ENCODE data around the gene C17orf58. TPM values are rescaled to one million over a fixed set of nuclear protein-coding genes. Genes with fewer than 3 reads are reported as not detected.

C17orf58 gene
- total and polyA plus RNA-seq, 2 of the 4 experiments (the other 2 are of a cell fraction), result 7.2 to 10.2 TPM

DNA sequence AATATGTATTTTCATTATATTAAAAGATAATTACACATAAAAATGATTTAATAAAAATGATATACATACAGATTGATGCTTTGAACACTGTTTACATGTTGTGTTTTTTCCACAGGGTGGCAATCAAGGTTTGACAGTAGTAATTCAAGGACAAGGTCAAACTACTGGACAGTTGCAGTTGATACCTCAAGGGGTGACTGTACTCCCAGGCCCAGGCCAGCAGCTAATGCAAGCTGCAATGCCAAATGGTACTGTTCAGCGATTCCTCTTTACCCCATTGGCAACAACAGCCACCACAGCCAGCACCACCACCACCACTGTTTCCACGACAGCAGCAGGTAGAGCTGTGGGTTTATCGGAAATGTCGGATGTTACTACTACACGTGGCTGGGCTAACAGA is 52.2 kb downstream of the C17orf58 start:
- ChIA-PET CTCF (interaction anchor here (1.2 kb wide), 1 partner anchor 12 kb away, joined by 3 read pairs; no protein-coding TSS in a partner anchor), POLR2A (ENCODE audit: unreplicated experiment) (no interaction called here)
- no CpG with 5 or more reads among the region's 5 CpGs for WGBS, 2 experiments (ENCODE audit: extremely low coverage in 2 of 2, insufficient read length in 1 of 2)
- Histone ChIP-seq H3K4ac (ENCODE audit: low read depth, low read length) (no peak overlapping the region), H3K14ac (replicated peaks; ENCODE audit: low read depth, low read length) (no peak overlapping the region), H4K91ac (ENCODE audit: insufficient read depth, low read depth, low read length) (no peak overlapping the region), H3K36me3 (ENCODE audit: control insufficient read depth, insufficient read depth, low read length) (peaks cover 55% of the 10 kb centered on the region), H3K9ac (ENCODE audit: low read depth, low read length) (no peak overlapping the region), H3K56ac (ENCODE audit: extremely low read depth, insufficient read depth, low read length) (no peak overlapping the region), H3K27ac (ENCODE audit: insufficient read depth, low read length) (no peak overlapping the region), H3K4me2 (ENCODE audit: low read depth, low read length) (no peak overlapping the region), H2AFZ (replicated peaks; ENCODE audit: low read length, poor library complexity) (no peak overlapping the region), H4K8ac (ENCODE audit: low read depth in 2 of 2, low read length in 2 of 2) (no peak overlapping the region), H2BK120ac (ENCODE audit: low read depth, low read length) (no peak overlapping the region), H3K27me3 (ENCODE audit: control insufficient read depth, insufficient read depth, low read length) (no peaks in the 10 kb centered on the region), H4K20me1 (ENCODE audit: insufficient read depth, low read length) (no peaks in the 10 kb centered on the region), H2AK5ac (ENCODE audit: low read depth, low read length) (no peak overlapping the region), H2BK15ac (ENCODE audit: low read depth, low read length) (no peak overlapping the region), H3K4me3 (ENCODE audit: insufficient read depth, low read depth, low read length) (no peak overlapping the region), H3K9me1 (ENCODE audit: insufficient read depth, low read length) (0 out of 2 replicates have a peak, but pooled peaks cover 3% of the 10 kb centered on the region), H3K79me1 (ENCODE audit: low read depth in 1 of 2, low read length in 2 of 2) (no peaks in the 10 kb centered on the region), H3K23ac (ENCODE audit: low read depth, low read length) (no peak overlapping the region), H2BK5ac (ENCODE audit: low read depth, low read length, poor library complexity, severe bottlenecking) (no peak overlapping the region), H3K9me3 (ENCODE audit: control insufficient read depth, insufficient read depth, low read length) (no peaks in the 10 kb centered on the region), H3K18ac (ENCODE audit: low read depth, low read length) (no peak overlapping the region), H4K5ac (ENCODE audit: low read depth, low read length) (no peak overlapping the region), H3K4me1 (ENCODE audit: control insufficient read depth, insufficient read depth, low read length) (no peaks in the 10 kb centered on the region), H2BK20ac (ENCODE audit: low read depth, low read length) (no peak overlapping the region), H2AK9ac (replicated peaks; ENCODE audit: low read depth, low read length, poor library complexity) (no peak overlapping the region)
- TF ChIP-seq, protein P1, sequence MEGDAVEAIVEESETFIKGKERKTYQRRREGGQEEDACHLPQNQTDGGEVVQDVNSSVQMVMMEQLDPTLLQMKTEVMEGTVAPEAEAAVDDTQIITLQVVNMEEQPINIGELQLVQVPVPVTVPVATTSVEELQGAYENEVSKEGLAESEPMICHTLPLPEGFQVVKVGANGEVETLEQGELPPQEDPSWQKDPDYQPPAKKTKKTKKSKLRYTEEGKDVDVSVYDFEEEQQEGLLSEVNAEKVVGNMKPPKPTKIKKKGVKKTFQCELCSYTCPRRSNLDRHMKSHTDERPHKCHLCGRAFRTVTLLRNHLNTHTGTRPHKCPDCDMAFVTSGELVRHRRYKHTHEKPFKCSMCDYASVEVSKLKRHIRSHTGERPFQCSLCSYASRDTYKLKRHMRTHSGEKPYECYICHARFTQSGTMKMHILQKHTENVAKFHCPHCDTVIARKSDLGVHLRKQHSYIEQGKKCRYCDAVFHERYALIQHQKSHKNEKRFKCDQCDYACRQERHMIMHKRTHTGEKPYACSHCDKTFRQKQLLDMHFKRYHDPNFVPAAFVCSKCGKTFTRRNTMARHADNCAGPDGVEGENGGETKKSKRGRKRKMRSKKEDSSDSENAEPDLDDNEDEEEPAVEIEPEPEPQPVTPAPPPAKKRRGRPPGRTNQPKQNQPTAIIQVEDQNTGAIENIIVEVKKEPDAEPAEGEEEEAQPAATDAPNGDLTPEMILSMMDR (conservative IDR thresholded peaks at IDR 0.05; ENCODE audit: low read depth, low read length), result no peak
- no peak for TF ChIP-seq RCOR1 (IDR thresholded peaks at IDR 0.05; ENCODE audit: insufficient replicate concordance, low read length)
- TF ChIP-seq CHD1 (IDR thresholded peaks at IDR 0.05; ENCODE audit: low read depth, low read length), result no peak
- TF ChIP-seq CEBPB (IDR thresholded peaks at IDR 0.05; ENCODE audit: low read depth, low read length), result no peak
- intact Hi-C loops (cut with micrococcal nuclease) (loop anchor here (5.0 kb wide), 1 partner anchor 37 kb away; no protein-coding TSS in a partner anchor), dilution Hi-C loops (cut with HindIII; ENCODE audit: low sequenced_read_pairs, unreplicated experiment) (no loop called here), in situ Hi-C loops (cut with MboI; ENCODE audit: low sequenced_read_pairs) (no loop called here)
- ATAC-seq (ENCODE audit: low read depth) (no peak), DNase-seq (no peak)
- BruUV-seq (replicated peaks), result no TSS peak

Measured in IMR-90 (cell line).